HepG2 (cell line): ENCODE data around the gene PPA2. TPM values are rescaled to one million over a fixed set of nuclear protein-coding genes. Genes with fewer than 3 reads are reported as not detected.

Experiments used
- CBX5 ChIP-seq: sonication (generic); formaldehyde crosslinking; IDR thresholded peaks from 2 replicates; pipeline ENCODE4 v1.4.0; 2020; ENCODE audit warnings: missing genetic modification reagents, borderline replicate concordance
- HMGXB3 ChIP-seq: sonication (generic); formaldehyde crosslinking; IDR thresholded peaks from 2 replicates; pipeline ENCODE4 v1.4.0; 2020; ENCODE audit warnings: missing genetic modification reagents, borderline replicate concordance
- LRRFIP1 ChIP-seq: sonication (generic); formaldehyde crosslinking; conservative IDR thresholded peaks from 2 replicates; pipeline ENCODE4 v1.4.0; 2020; ENCODE audit warnings: missing genetic modification reagents
- MTF2 ChIP-seq: sonication (generic); formaldehyde crosslinking; IDR thresholded peaks from 2 replicates; pipeline ENCODE4 v1.5.0; 2020; ENCODE audit warnings: missing genetic modification reagents, borderline replicate concordance
- PHF20 ChIP-seq: sonication (generic); formaldehyde crosslinking; IDR thresholded peaks from 2 replicates; pipeline ENCODE4 v1.5.0; 2020; ENCODE audit warnings: mild to moderate bottlenecking, missing genetic modification reagents
- PITX1 ChIP-seq: sonication (generic); formaldehyde crosslinking; IDR thresholded peaks from 2 replicates; pipeline ENCODE4 v1.5.1; 2020; ENCODE audit warnings: mild to moderate bottlenecking, missing genetic modification reagents
- RFX3 ChIP-seq: IDR thresholded peaks from 2 replicates; pipeline ENCODE4 v1.6.1; 2016; ENCODE audit warnings: missing biosample characterization, missing genetic modification reagents
- SALL1 ChIP-seq: sonication (generic); formaldehyde crosslinking; IDR thresholded peaks from 2 replicates; pipeline ENCODE4 v1.8.0; 2022; ENCODE audit warnings: mild to moderate bottlenecking, missing genetic modification reagents
- TBP ChIP-seq: sonication (generic); formaldehyde crosslinking; IDR thresholded peaks from 2 replicates; pipeline ENCODE4 v1.5.0; 2020; ENCODE audit warnings: missing genetic modification reagents
- TEAD2 ChIP-seq: sonication (generic); formaldehyde crosslinking; IDR thresholded peaks from 2 replicates; pipeline ENCODE4 v1.9.0; 2021; ENCODE audit warnings: missing genetic modification reagents
- ZBTB3 ChIP-seq: sonication (generic); formaldehyde crosslinking; IDR thresholded peaks from 2 replicates; pipeline ENCODE4 v1.4.0; 2020; ENCODE audit warnings: low read depth, mild to moderate bottlenecking, moderate library complexity, missing genetic modification reagents, borderline replicate concordance
- ZBTB34 ChIP-seq: sonication (generic); formaldehyde crosslinking; IDR thresholded peaks from 2 replicates; pipeline ENCODE4 v1.8.0; 2022; ENCODE audit warnings: mild to moderate bottlenecking, missing genetic modification reagents
- ZBTB7A ChIP-seq: sonication (generic); formaldehyde crosslinking; IDR thresholded peaks from 2 replicates; pipeline ENCODE4 v1.8.0; 2022; ENCODE audit warnings: mild to moderate bottlenecking, missing genetic modification reagents
- ZKSCAN1 ChIP-seq: fragments of 150-350 bp; IDR thresholded peaks from 2 replicates; pipeline ENCODE4 v1.6.1; 2014; ENCODE audit warnings: low read length
- ZNF367 ChIP-seq: sonication (generic); formaldehyde crosslinking; IDR thresholded peaks from 2 replicates; pipeline ENCODE4 v1.4.0; 2020; ENCODE audit warnings: missing genetic modification reagents, borderline replicate concordance
- ZNF562 ChIP-seq: sonication (generic); formaldehyde crosslinking; IDR thresholded peaks from 2 replicates; pipeline ENCODE4 v1.8.0; 2022; ENCODE audit warnings: missing genetic modification reagents, borderline replicate concordance
- ZNF775 ChIP-seq: sonication (generic); formaldehyde crosslinking; IDR thresholded peaks from 2 replicates; pipeline ENCODE4 v1.4.0; 2020; ENCODE audit warnings: missing genetic modification reagents, mild to moderate bottlenecking, moderate library complexity, borderline replicate concordance
- ZNF800 ChIP-seq: sonication (generic); formaldehyde crosslinking; IDR thresholded peaks from 2 replicates; pipeline ENCODE4 v1.4.0; 2020; ENCODE audit warnings: missing genetic modification reagents
- polyA plus RNA-seq, 8 experiments: library from polyadenylated mRNA; depleted of rRNA in 3 of 8; stranded (reverse) in 7 of 8; unstranded in 1 of 8; fragments of >200 nt; fragmentation: Illumina TruSeq in 4 of 8; extraction: Trizol in 4 of 8; gene quantifications; 2 replicates each; pipeline versions ENCODE4 v1.2.1 to v1.2.3, GENCODE V29; 2011 to 2016; ENCODE audit warnings: low read depth in 4 of 8, missing spikeins in 1 of 8, mixed read lengths in 1 of 8; ENCODE audit not compliant: insufficient read depth in 1 of 8
- total RNA-seq, 5 experiments: library from RNA; depleted of rRNA; stranded (reverse); fragments of >200 nt; fragmentation: Illumina TruSeq; extraction: Trizol; gene quantifications; 2 replicates each; pipeline ENCODE4 v1.2.3, GENCODE V29; 2016; ENCODE audit warnings: low read depth in 1 of 5

Gene PPA2
- total and polyA plus RNA-seq, 2 of the 13 experiments (the other 11 are each of a cell fraction or from before 2014, with no cell fraction given), result 44.2 to 70.6 TPM

GRCh38 chr4:105474099-105474518 lies 247 bp upstream of the PPA2 start (continued):
- TF ChIP-seq CBX5 (no peak), ZNF775 (CRISPR knock-in tag) (no peak), PITX1 (CRISPR knock-in tag) (no peak; the same call in 1 of the 2 replicates), ZNF562 (no peak), ZBTB7A (CRISPR knock-in tag) (no peak), HMGXB3 (CRISPR knock-in tag) (no peak), ZNF800 (CRISPR knock-in tag) (no peak), PHF20 (CRISPR knock-in tag) (peak; percentile 39; the same call in 1 of the 2 replicates), TEAD2 (CRISPR knock-in tag) (no peak), ZBTB34 (CRISPR knock-in tag) (no peak), ZBTB3 (0 out of 2 replicates have a peak, but pooled peaks have one; percentile 20), RFX3 (no peak), TBP (CRISPR knock-in tag) (no peak; the same call in 1 of the 2 replicates), MTF2 (CRISPR knock-in tag) (0 out of 2 replicates have a peak, but pooled peaks have one; percentile 85), LRRFIP1 (CRISPR knock-in tag) (no peak), ZKSCAN1 (no peak), ZNF367 (CRISPR knock-in tag) (no peak), SALL1 (CRISPR knock-in tag) (no peak)
